Measurements from ENCODE around the gene ECE2. TPM values are rescaled to one million over a fixed set of nuclear protein-coding genes. Genes with fewer than 3 reads are reported as not detected.

ECE2 gene
- total RNA-seq, 3 donors from 2014 or later, result not detected

DNA sequence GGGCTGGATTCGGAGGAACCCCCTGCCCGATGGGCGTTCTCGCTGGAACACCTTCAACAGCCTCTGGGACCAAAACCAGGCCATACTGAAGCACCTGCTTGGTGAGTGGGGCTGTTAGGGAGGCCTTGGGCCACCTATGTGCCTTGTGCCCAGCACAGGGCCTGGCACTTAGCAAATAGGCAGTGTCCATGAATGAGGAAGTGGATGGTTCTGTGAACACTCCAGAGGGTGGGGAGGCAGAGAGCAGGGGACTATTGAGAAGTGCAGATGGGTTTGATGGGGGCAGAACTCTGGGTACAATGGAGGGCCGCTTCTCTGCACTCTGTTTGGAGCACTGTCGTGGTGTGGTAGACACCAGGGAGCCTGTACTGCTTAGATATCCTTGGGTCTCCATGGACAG is 1.5 kb downstream of the ECE2 start:
- Histone ChIP-seq H3K4me1 (no peaks in the 10 kb centered on the region), H3K27ac (no peak overlapping the region), H3K27me3 (peaks cover 0 to 36% of the 10 kb centered on the region in 2 donors), H3K36me3 (no peaks in the 10 kb centered on the region), H3K9me3 (no peaks in the 10 kb centered on the region), H3K4me3 (no peak overlapping the region)
- no peak for DNase-seq (ENCODE audit: low spot score in 2 of 2)
- intact Hi-C loops (cut with DNase I; ENCODE audit: low total_unique reads), result no loop called here
- TF ChIP-seq POLR2AphosphoS5 (IDR thresholded peaks at IDR 0.05) (no peak), POLR2A (IDR thresholded peaks at IDR 0.05) (no peak), CTCF (IDR thresholded peaks at IDR 0.05) (no peak)

DNA sequence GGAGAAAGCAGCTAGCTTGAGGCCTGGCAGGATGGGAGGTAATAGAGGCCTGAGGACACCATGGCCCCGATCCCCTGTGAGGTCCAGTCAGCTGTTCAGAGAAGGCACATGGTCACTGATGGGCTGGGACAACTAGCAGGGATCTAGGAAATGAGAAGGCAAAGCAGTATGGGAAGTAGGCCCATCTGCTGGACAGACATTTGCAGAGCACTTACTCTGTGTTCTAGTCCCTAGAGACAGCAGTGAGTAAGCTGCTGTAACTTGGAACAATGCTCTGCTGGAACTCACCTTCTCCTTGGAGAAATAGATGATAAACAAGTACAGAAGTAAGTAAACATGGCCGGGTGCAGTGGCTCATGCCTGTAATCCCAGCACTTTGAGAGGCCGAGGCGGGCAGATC is 7.1 kb downstream of the ECE2 start:
- H3K4me3 ChIP-seq, result no peak overlapping the region
- no peaks in the 10 kb centered on the region for H3K4me1 ChIP-seq
- intact Hi-C loops (cut with DNase I; ENCODE audit: low total_unique reads), result no loop called here
- no peak overlapping the region for H3K27ac ChIP-seq
- H3K27me3 ChIP-seq, result peaks cover 0 to 2% of the 10 kb centered on the region in 2 donors
- no peaks in the 10 kb centered on the region for H3K36me3 ChIP-seq
- H3K9me3 ChIP-seq, result no peaks in the 10 kb centered on the region
- DNase-seq (ENCODE audit: low spot score in 2 of 2), result no peak
- TF ChIP-seq POLR2A (IDR thresholded peaks at IDR 0.05), result no peak
- no peak for TF ChIP-seq CTCF (IDR thresholded peaks at IDR 0.05)
- TF ChIP-seq POLR2AphosphoS5 (IDR thresholded peaks at IDR 0.05), result no peak

- Histone ChIP-seq H3K36me3 (no peaks in the 10 kb centered on the region), H3K4me3 (no peak overlapping the region), H3K27ac (no peak overlapping the region), H3K9me3 (no peaks in the 10 kb centered on the region), H3K27me3 (no peaks in the 10 kb centered on the region), H3K4me1 (no peaks in the 10 kb centered on the region)
- intact Hi-C loops (cut with DNase I; ENCODE audit: low total_unique reads), result no loop called here
- DNase-seq (ENCODE audit: low spot score in 2 of 2), result no peak
- TF ChIP-seq POLR2AphosphoS5 (IDR thresholded peaks at IDR 0.05) (no peak), POLR2A (IDR thresholded peaks at IDR 0.05) (no peak), CTCF (IDR thresholded peaks at IDR 0.05) (no peak)
Measured at GRCh38 chr3:184283681-184284080, 7.9 kb downstream of the ECE2 start.

- Histone ChIP-seq H3K9me3 (no peaks in the 10 kb centered on the region), H3K27ac (no peak overlapping the region), H3K4me1 (no peaks in the 10 kb centered on the region), H3K27me3 (no peaks in the 10 kb centered on the region), H3K4me3 (no peak overlapping the region), H3K36me3 (no peaks in the 10 kb centered on the region)
- TF ChIP-seq POLR2A (IDR thresholded peaks at IDR 0.05), result no peak
- peak in 1 of 3 donors; percentile 14 for TF ChIP-seq CTCF (IDR thresholded peaks at IDR 0.05)
- no peak for DNase-seq (ENCODE audit: low spot score in 2 of 2)
- intact Hi-C loops (cut with DNase I; ENCODE audit: low total_unique reads), result no loop called here
Measured at GRCh38 chr3:184284696-184285095, 8.9 kb downstream of the ECE2 start.

DNA sequence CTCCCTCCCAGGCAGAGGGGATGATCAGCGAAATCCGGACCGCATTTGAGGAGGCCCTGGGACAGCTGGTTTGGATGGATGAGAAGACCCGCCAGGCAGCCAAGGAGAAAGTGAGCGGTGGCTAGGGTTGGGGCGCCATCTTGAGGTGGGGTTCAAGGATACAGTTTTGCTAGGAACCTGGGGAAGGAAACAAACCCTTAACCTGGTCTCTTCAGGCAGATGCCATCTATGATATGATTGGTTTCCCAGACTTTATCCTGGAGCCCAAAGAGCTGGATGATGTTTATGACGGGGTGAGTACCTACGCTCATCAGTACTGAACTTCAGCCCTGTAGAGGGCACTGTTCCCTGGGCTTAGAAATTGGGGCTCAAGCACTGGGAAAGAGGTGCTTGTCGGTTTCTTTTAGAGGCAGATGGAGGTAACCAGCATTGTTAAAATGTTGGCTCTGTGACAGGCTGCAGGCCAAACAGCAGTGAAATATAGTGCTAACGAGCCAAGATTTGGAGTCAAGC is 13.7 kb downstream of the ECE2 start:
- no peak for DNase-seq (ENCODE audit: low spot score in 2 of 2)
- Histone ChIP-seq H3K9me3 (no peaks in the 10 kb centered on the region), H3K4me1 (no peaks in the 10 kb centered on the region), H3K27me3 (no peaks in the 10 kb centered on the region), H3K36me3 (no peaks in the 10 kb centered on the region), H3K4me3 (no peak overlapping the region), H3K27ac (no peak overlapping the region)
- no peak for TF ChIP-seq POLR2A (IDR thresholded peaks at IDR 0.05)
- peak in 2 of 3 donors; percentile 29 to 41 for TF ChIP-seq CTCF (IDR thresholded peaks at IDR 0.05)
- no peak for TF ChIP-seq POLR2AphosphoS5 (IDR thresholded peaks at IDR 0.05)
- intact Hi-C loops (cut with DNase I; ENCODE audit: low total_unique reads), result no loop called here

Measured in breast epithelium (tissue), 4 donors.